Dermis microvascular lymphatic vessel endothelial cell (primary cell): ENCODE measurements around the gene ZHX3. TPM values are rescaled to one million over a fixed set of nuclear protein-coding genes. Genes with fewer than 3 reads are reported as not detected.
"Not testable (repeated sequence)": the region's sequence is repeated elsewhere in the genome, so short reads cannot be mapped to it uniquely, and the experiment has no call there.

Source experiments
- DNase-seq, 2 donors: peaks; one replicate each; pipeline versions ENCODE4 v3.0.0 to v3.0.0-alpha.2; 2010; ENCODE audit warnings: low read depth in 2 of 2
- total RNA-seq: library from RNA; depleted of rRNA; stranded (reverse); fragments of >200 nt; gene quantifications from 2 replicates; pipeline ENCODE4 v1.2.1, GENCODE V29; 2014

ZHX3 gene
- total RNA-seq, 1 donor from 2014 or later: 6.2 TPM

- DNase-seq: no peak
These were observed 58.2 kb downstream of the ZHX3 start for GRCh38 chr20:41259309-41259708.

GRCh38 chr20:41258474-41258873 is 59.1 kb downstream of the ZHX3 start:
- DNase-seq: no peak

DNA sequence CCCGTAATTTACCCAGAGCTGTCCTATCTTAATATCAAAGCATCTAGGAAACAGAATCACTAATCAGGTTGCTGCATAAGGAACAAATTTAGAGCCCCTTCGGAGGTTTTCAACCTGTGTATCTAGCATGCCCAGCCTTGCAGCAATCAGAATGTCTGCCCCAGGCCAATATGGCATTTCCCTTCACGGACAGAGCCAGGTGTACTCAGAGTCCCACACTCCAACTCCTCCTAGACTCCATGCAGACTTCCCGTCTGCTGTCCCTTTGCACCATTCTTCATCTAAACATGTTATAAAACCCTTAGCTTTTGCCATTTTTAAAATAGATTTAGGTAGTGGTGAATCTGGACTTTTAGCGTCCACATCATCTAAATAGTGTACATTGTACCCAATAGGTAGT is 61.0 kb downstream of the ZHX3 start:
- no peak for DNase-seq

DNA sequence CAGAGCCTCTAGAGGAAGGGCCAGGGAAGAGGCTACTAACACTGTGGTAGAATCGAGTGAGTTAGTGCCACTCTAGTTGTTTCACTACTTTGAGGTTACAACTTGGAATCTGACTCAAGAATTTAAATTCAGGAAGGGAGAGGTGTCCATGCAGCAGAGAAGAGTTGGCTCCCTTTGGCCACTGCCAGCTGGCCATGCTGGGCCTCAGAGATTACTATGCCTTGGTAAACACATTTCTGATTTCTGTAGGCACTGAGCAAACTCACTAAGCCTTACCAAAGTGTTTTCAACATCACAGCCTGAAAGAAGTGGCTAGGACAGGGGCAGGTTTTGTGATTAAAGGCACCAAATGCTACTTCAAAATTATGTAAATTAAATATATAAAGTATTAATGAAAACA is 61.9 kb downstream of the ZHX3 start:
- no peak for DNase-seq

- DNase-seq: peak in 1 of 2 donors; percentile 90
These were observed 67.9 kb downstream of the ZHX3 start for GRCh38 chr20:41249411-41250281.

- DNase-seq: peak in 1 of 2 donors; percentile 81
These were observed 69.0 kb downstream of the ZHX3 start for GRCh38 chr20:41248368-41249024.

GRCh38 chr20:41247523-41248367 is 69.8 kb downstream of the ZHX3 start:
- DNase-seq: peak in 1 of 2 donors; percentile 7

- peak in 1 of 2 donors; percentile 51 for DNase-seq
These were observed 72.3 kb downstream of the ZHX3 start for GRCh38 chr20:41245086-41245707.

- DNase-seq: no peak
These were observed 74.7 kb downstream of the ZHX3 start for GRCh38 chr20:41242807-41243206.

- no peak for DNase-seq
These were observed 75.2 kb downstream of the ZHX3 start for GRCh38 chr20:41242352-41242751.

DNA sequence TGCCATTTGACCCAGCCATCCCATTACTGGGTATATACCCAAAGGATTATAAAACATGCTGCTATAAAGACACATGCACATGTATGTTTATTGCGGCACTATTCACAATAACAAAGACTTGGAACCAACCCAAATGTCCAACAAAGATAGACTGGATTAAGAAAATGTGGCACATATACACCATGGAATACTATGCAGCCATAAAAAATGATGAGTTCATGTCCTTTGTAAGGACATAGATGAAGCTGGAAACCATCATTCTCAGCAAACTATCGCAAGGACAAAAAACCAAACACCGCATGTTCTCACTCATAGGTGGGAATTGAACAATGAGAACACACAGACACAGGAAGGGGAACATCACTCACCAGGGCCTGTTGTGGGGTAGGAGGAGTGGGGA is 80.3 kb downstream of the ZHX3 start:
- not testable (repeated sequence) for DNase-seq

- not testable (repeated sequence) for DNase-seq
These were observed 80.7 kb downstream of the ZHX3 start for GRCh38 chr20:41236818-41237217.

DNA sequence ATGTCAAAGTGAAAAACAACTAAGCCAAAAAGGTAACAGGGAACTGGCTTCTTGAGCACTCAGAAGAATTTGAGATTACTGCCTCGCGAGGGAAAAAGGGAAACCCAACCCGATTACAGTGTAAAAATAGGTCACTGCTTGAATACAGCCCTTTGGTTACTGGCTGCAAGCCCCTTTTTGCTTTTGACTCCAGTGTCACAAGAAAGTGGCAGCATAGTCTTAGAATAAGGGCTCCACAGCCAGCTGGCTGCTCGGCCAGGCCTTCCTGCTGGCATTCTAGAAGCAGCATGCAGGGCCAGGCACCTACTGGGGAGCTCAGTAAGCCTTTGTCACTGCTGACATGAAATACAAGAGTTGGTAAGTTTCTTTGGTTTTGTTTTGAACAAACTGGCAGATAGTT is 83.0 kb downstream of the ZHX3 start:
- no peak for DNase-seq

- no peak for DNase-seq
These were observed 83.5 kb downstream of the ZHX3 start for GRCh38 chr20:41234041-41234440.

DNA sequence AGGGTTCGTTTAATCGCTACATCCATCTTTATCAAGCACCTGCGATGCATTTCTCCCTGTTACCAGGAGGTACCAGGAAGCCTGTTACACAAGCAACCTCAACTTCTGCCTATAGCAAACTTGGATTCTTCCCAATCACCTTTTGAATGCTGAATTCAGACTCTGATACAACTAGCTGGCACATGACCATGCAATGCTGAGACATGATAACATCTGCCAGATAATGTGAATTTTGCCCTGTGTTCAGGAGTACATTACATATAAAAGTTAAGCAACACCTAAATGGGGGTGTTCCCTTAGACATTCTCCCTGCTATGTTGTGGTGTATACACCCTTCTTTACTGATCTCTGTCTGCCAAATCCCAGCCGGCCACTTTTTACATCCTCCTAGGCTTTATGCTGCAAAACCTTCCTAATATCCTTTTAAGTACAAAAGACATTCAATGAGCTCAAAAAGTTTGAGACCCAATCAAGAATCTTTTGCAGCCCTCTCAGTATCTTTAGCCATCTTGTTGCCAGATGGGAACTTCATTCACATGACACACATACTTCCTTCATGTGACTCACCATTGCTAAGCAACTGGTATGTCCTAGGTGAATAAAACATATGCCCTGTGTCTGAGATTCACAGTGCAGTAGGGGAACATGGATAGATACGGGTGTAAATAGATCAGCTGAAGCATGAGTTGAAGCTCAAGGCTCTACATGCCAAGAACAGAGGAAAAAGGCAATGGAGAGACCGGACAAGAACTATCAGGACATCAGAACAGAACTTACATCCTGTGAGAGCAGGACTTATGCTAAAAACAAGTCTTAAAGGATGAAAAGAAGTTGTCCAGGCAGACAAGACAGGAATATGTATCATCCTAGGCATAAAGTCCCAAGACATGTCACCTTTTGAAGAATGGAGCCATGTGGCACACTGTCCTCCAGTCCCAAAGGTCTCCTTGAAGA is 84.3 kb downstream of the ZHX3 start:
- peak; percentile 69 to 77 for DNase-seq

DNA sequence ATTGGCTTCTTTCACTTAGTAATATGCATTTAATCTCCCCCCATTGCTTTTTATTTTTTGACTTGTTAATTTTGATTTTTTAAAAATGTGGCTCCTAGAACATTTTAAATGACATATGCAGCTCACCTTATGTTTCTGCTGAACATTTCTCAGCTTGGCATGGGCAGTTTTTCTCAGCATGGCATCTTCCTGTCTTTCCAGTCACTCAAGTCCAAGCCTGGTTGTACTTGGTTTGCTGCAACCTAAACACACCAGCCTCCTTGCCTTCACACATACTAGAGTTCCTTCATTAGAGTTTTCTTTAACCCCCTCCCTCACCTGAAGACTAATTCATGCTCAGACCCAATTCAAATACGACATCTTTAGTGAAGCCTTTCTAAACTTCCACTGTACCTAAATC is 86.4 kb downstream of the ZHX3 start:
- no peak for DNase-seq

DNA sequence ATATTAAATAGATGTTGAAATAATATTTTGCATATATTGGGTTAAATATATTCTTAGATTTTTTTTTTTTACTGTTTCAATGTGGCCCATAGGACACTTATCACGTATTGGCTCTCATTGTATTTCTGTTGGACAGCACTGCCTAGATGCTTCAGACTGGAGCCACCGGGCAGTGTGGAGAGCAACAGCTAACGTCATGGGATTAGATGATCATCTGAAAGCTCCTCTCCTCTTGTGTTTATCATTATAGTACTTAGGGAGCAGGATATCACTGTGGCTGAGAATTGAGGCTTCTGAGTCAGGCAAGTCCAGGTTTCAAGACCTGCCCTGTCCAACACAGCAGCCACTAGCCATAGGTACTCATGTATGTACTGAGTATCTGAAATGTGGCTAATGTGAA is 87.4 kb downstream of the ZHX3 start:
- DNase-seq: no peak

DNA sequence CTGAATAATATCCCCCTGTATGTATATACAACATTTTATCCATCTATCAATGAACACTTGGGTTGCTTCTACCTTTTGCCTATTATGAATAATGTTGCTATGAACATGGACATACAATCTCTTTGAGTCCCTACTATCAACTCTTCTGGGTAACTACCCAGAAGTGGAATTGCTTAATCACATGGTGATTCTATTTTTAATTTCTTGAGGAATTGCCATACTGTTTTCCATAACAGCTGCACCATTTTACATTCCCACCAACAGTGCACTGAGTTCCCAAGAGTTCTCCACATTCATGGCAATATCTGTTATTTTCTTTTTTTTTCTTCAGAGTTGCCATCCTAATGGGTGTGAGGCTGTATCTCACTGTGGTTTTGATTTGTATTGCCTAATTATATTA is 88.3 kb downstream of the ZHX3 start:
- DNase-seq: no peak

- DNase-seq: peak in 1 of 2 donors; percentile 23
These were observed 88.7 kb downstream of the ZHX3 start for GRCh38 chr20:41228858-41229257.

DNA sequence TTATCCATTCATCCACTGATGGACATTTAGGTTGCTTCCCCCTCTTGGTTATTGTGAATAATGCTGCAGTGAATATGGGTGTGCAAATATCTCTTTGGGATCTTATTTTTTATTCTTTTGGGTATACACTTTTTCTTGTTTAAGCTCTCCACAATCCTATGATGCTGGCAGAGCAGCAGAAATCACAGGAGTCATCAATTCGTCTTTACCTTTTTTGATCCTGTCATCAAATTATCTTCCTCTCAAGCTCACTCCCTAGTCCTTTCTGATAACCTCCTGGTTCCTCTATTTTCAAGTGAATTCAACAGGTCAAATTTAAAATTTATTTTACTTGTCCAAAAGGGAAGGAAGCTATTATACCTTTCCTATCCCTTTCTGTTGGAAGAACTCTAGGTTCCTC is 91.1 kb downstream of the ZHX3 start:
- DNase-seq: no peak
